ENCODE measurements around the gene SRRM5. TPM values are rescaled to one million over a fixed set of nuclear protein-coding genes. Genes with fewer than 3 reads are reported as not detected.
"Not testable (repeated sequence)": the region's sequence is repeated elsewhere in the genome, so short reads cannot be mapped to it uniquely, and the experiment has no call there.

Gene SRRM5
- polyA plus RNA-seq, 4 donors = 0.27 to 1.0 (median 0.49) TPM

GRCh38 chr19:43600326-43600725 lies 11.6 kb upstream of the SRRM5 start:
- peaks cover 4 to 25% (median 5%) of the 10 kb centered on the region in 3 donors for H3K36me3 ChIP-seq (ENCODE audit: control insufficient read depth in 3 of 3, insufficient read depth in 2 of 3, low read depth in 1 of 3, low read length in 3 of 3)

GRCh38 chr19:43605875-43606568 lies 5.9 kb upstream of the SRRM5 start:
- DNase-seq (no peak), FAIRE-seq (no peak)
- 74 to 87% (median 83%) methylated on average over 7 of the region's 7 CpGs for WGBS, 3 donors
- H3K4me1 ChIP-seq (ENCODE audit: control insufficient read depth in 3 of 3, insufficient read depth in 2 of 3, low read depth in 1 of 3, low read length in 2 of 3) = no peaks in the 10 kb centered on the region
- no peaks in the 10 kb centered on the region for H3K9me3 ChIP-seq (ENCODE audit: control insufficient read depth in 2 of 2, insufficient read depth in 1 of 2, low read depth in 1 of 2, low read length in 1 of 2)
- H3K36me3 ChIP-seq (ENCODE audit: control insufficient read depth in 3 of 3, insufficient read depth in 2 of 3, low read depth in 1 of 3, low read length in 3 of 3) = peaks cover 0 to 36% (median 0%) of the 10 kb centered on the region in 3 donors
- H3K27ac ChIP-seq (ENCODE audit: low read depth in 1 of 3, low read length in 2 of 3) = no peak overlapping the region
- H3K4me3 ChIP-seq (ENCODE audit: low read depth in 1 of 3, low read length in 3 of 3) = no peak overlapping the region
- no peaks in the 10 kb centered on the region for H3K27me3 ChIP-seq (ENCODE audit: control insufficient read depth in 3 of 3, insufficient read depth in 3 of 3, low read length in 3 of 3)

More at GRCh38 chr19:43600326-43600725, 11.6 kb upstream of the SRRM5 start:
- not testable (repeated sequence) for H3K4me3 ChIP-seq (ENCODE audit: low read depth in 1 of 3, low read length in 3 of 3); H3K27ac ChIP-seq (ENCODE audit: low read depth in 1 of 3, low read length in 2 of 3); FAIRE-seq; H3K27me3 ChIP-seq (ENCODE audit: control insufficient read depth in 3 of 3, insufficient read depth in 3 of 3, low read length in 3 of 3); H3K9me3 ChIP-seq (ENCODE audit: control insufficient read depth in 2 of 2, insufficient read depth in 1 of 2, low read depth in 1 of 2, low read length in 1 of 2); DNase-seq; H3K4me1 ChIP-seq (ENCODE audit: control insufficient read depth in 3 of 3, insufficient read depth in 2 of 3, low read depth in 1 of 3, low read length in 2 of 3)
- WGBS, 3 donors = 84 to 89% (median 84%) methylated on average over 5 of the region's 5 CpGs

GRCh38 chr19:43606569-43607229 lies 5.2 kb upstream of the SRRM5 start:
- no peaks in the 10 kb centered on the region for H3K9me3 ChIP-seq (ENCODE audit: control insufficient read depth in 2 of 2, insufficient read depth in 1 of 2, low read depth in 1 of 2, low read length in 1 of 2)
- H3K36me3 ChIP-seq (ENCODE audit: control insufficient read depth in 3 of 3, insufficient read depth in 2 of 3, low read depth in 1 of 3, low read length in 3 of 3) = peaks cover 0 to 40% (median 0%) of the 10 kb centered on the region in 3 donors
- H3K27me3 ChIP-seq (ENCODE audit: control insufficient read depth in 3 of 3, insufficient read depth in 3 of 3, low read length in 3 of 3) = no peaks in the 10 kb centered on the region
- WGBS, 3 donors = 82 to 93% (median 84%) methylated on average over 7 of the region's 7 CpGs
- no peak overlapping the region for H3K4me3 ChIP-seq (ENCODE audit: low read depth in 1 of 3, low read length in 3 of 3)
- no peak for FAIRE-seq
- H3K27ac ChIP-seq (ENCODE audit: low read depth in 1 of 3, low read length in 2 of 3) = no peak overlapping the region
- H3K4me1 ChIP-seq (ENCODE audit: control insufficient read depth in 3 of 3, insufficient read depth in 2 of 3, low read depth in 1 of 3, low read length in 2 of 3) = no peaks in the 10 kb centered on the region
- no peak for DNase-seq

- Histone ChIP-seq H3K4me3 (ENCODE audit: low read depth in 1 of 3, low read length in 3 of 3) (no peak overlapping the region), H3K9me3 (ENCODE audit: control insufficient read depth in 2 of 2, insufficient read depth in 1 of 2, low read depth in 1 of 2, low read length in 1 of 2) (no peaks in the 10 kb centered on the region), H3K4me1 (ENCODE audit: control insufficient read depth in 3 of 3, insufficient read depth in 2 of 3, low read depth in 1 of 3, low read length in 2 of 3) (no peaks in the 10 kb centered on the region), H3K27ac (ENCODE audit: low read depth in 1 of 3, low read length in 2 of 3) (no peak overlapping the region), H3K36me3 (ENCODE audit: control insufficient read depth in 3 of 3, insufficient read depth in 2 of 3, low read depth in 1 of 3, low read length in 3 of 3) (peaks cover 0 to 41% (median 0%) of the 10 kb centered on the region in 3 donors), H3K27me3 (ENCODE audit: control insufficient read depth in 3 of 3, insufficient read depth in 3 of 3, low read length in 3 of 3) (no peaks in the 10 kb centered on the region)
- 79 to 82% (median 81%) methylated on average over 25 to 28 of the region's 28 CpGs for WGBS, 3 donors
- FAIRE-seq = no peak
- DNase-seq = no peak
These were observed 4.4 kb upstream of the SRRM5 start for GRCh38 chr19:43607238-43608205.

GRCh38 chr19:43609872-43610271 lies 2.0 kb upstream of the SRRM5 start:
- WGBS, 3 donors = 84 to 94% (median 93%) methylated on average over 7 of the region's 7 CpGs
- H3K36me3 ChIP-seq (ENCODE audit: control insufficient read depth in 3 of 3, insufficient read depth in 2 of 3, low read depth in 1 of 3, low read length in 3 of 3) = peaks cover 0 to 58% (median 0%) of the 10 kb centered on the region in 3 donors
- no peak for FAIRE-seq

GRCh38 chr19:43610493-43610892 lies 1.4 kb upstream of the SRRM5 start:
- FAIRE-seq (no peak), DNase-seq (no peak)
- Histone ChIP-seq H3K36me3 (ENCODE audit: control insufficient read depth in 3 of 3, insufficient read depth in 2 of 3, low read depth in 1 of 3, low read length in 3 of 3) (peaks cover 0 to 58% (median 0%) of the 10 kb centered on the region in 3 donors), H3K27ac (ENCODE audit: low read depth in 1 of 3, low read length in 2 of 3) (no peak overlapping the region), H3K4me3 (ENCODE audit: low read depth in 1 of 3, low read length in 3 of 3) (no peak overlapping the region), H3K4me1 (ENCODE audit: control insufficient read depth in 3 of 3, insufficient read depth in 2 of 3, low read depth in 1 of 3, low read length in 2 of 3) (no peaks in the 10 kb centered on the region), H3K9me3 (ENCODE audit: control insufficient read depth in 2 of 2, insufficient read depth in 1 of 2, low read depth in 1 of 2, low read length in 1 of 2) (no peaks in the 10 kb centered on the region), H3K27me3 (ENCODE audit: control insufficient read depth in 3 of 3, insufficient read depth in 3 of 3, low read length in 3 of 3) (no peaks in the 10 kb centered on the region)
- 69 to 93% (median 84%) methylated on average over 3 of the region's 3 CpGs for WGBS, 3 donors

More at GRCh38 chr19:43609872-43610271, 2.0 kb upstream of the SRRM5 start:
- DNase-seq = no peak
- no peak overlapping the region for H3K4me3 ChIP-seq (ENCODE audit: low read depth in 1 of 3, low read length in 3 of 3)
- H3K4me1 ChIP-seq (ENCODE audit: control insufficient read depth in 3 of 3, insufficient read depth in 2 of 3, low read depth in 1 of 3, low read length in 2 of 3) = no peaks in the 10 kb centered on the region
- no peak overlapping the region for H3K27ac ChIP-seq (ENCODE audit: low read depth in 1 of 3, low read length in 2 of 3)
- H3K9me3 ChIP-seq (ENCODE audit: control insufficient read depth in 2 of 2, insufficient read depth in 1 of 2, low read depth in 1 of 2, low read length in 1 of 2) = no peaks in the 10 kb centered on the region
- H3K27me3 ChIP-seq (ENCODE audit: control insufficient read depth in 3 of 3, insufficient read depth in 3 of 3, low read length in 3 of 3) = no peaks in the 10 kb centered on the region

- no peaks in the 10 kb centered on the region for H3K27me3 ChIP-seq (ENCODE audit: control insufficient read depth in 3 of 3, insufficient read depth in 3 of 3, low read length in 3 of 3)
- no peaks in the 10 kb centered on the region for H3K4me1 ChIP-seq (ENCODE audit: control insufficient read depth in 3 of 3, insufficient read depth in 2 of 3, low read depth in 1 of 3, low read length in 2 of 3)
- no peak for FAIRE-seq
- H3K9me3 ChIP-seq (ENCODE audit: control insufficient read depth in 2 of 2, insufficient read depth in 1 of 2, low read depth in 1 of 2, low read length in 1 of 2) = no peaks in the 10 kb centered on the region
- no peak overlapping the region for H3K4me3 ChIP-seq (ENCODE audit: low read depth in 1 of 3, low read length in 3 of 3)
- 96 to 99% (median 97%) methylated on average over 12 of the region's 12 CpGs for WGBS, 3 donors
- DNase-seq = no peak
- H3K27ac ChIP-seq (ENCODE audit: low read depth in 1 of 3, low read length in 2 of 3) = no peak overlapping the region
- H3K36me3 ChIP-seq (ENCODE audit: control insufficient read depth in 3 of 3, insufficient read depth in 2 of 3, low read depth in 1 of 3, low read length in 3 of 3) = peaks cover 0 to 52% (median 0%) of the 10 kb centered on the region in 3 donors
These were observed 486 bp downstream of the SRRM5 start for GRCh38 chr19:43612374-43612773.

- Histone ChIP-seq H3K4me3 (ENCODE audit: low read depth in 1 of 3, low read length in 3 of 3) (no peak overlapping the region), H3K9me3 (ENCODE audit: control insufficient read depth in 2 of 2, insufficient read depth in 1 of 2, low read depth in 1 of 2, low read length in 1 of 2) (no peaks in the 10 kb centered on the region), H3K27me3 (ENCODE audit: control insufficient read depth in 3 of 3, insufficient read depth in 3 of 3, low read length in 3 of 3) (no peaks in the 10 kb centered on the region), H3K4me1 (ENCODE audit: control insufficient read depth in 3 of 3, insufficient read depth in 2 of 3, low read depth in 1 of 3, low read length in 2 of 3) (peaks cover 0 to 9% (median 7%) of the 10 kb centered on the region in 3 donors), H3K27ac (ENCODE audit: low read depth in 1 of 3, low read length in 2 of 3) (no peak overlapping the region), H3K36me3 (ENCODE audit: control insufficient read depth in 3 of 3, insufficient read depth in 2 of 3, low read depth in 1 of 3, low read length in 3 of 3) (peaks cover 0 to 29% (median 0%) of the 10 kb centered on the region in 3 donors)
- DNase-seq (no peak), FAIRE-seq (no peak)
- 63 to 85% (median 82%) methylated on average over 1 of the region's 1 CpG for WGBS, 3 donors
These were observed 4.4 kb downstream of the SRRM5 start for GRCh38 chr19:43616306-43616705.
